Right lung (tissue), 5 donors: ENCODE results near the gene RAPSN. TPM values are rescaled to one million over a fixed set of nuclear protein-coding genes. Genes with fewer than 3 reads are reported as not detected.

Source experiments
- DNase-seq, 2 donors: peaks; one replicate each; pipeline ENCODE4 v3.0.0-alpha.2; 2013
- polyA plus RNA-seq, 5 donors: library from polyadenylated mRNA; unstranded; fragments of 120-200 nt; gene quantifications; one replicate each; pipeline versions ENCODE4 v1.2.1 to v1.2.3, GENCODE V29; 2013; ENCODE audit warnings: inconsistent platforms in 1 of 5, low replicate concordance in 1 of 5; ENCODE audit not compliant: insufficient read length in 5 of 5, insufficient read depth in 1 of 5

The RAPSN gene
- polyA plus RNA-seq, 5 donors: 0.29 to 5.1 (median 0.37) TPM

DNA sequence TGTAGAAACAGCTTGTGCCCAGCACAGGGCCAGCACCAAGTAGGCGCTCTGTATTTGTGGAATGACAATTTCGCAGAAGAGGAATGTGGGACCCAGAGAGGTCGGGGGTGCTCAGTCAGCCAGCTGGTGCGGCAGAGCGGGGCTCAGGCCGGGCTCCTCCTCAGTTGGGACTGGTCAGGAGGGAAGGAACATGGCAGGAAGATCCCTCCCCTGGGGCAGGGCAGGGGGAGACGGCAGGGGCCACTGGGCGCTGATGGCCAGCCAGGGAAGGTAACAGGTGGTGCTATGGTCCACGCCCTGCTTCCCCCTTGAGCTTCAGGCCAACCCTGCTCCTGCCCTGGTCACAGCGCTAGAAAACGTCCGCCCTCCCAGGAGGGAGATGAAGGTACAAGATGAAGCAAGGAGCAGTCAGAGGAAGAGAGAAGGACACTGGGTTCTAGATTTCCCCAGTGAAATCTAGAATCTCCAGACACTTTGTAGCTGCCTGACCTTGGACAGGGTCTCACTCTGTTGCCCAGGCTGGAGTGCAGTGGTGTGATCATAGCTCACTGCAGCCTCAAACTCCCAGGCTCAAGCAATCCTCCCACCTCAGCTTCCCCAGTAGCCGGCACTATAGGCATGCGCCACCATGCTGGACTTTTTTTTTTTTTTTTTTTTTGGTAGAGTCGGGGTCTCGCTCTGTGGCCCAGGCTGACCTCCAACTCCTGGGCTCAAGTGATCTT, 57.1 kb downstream of the RAPSN start:
- no peak for DNase-seq

DNA sequence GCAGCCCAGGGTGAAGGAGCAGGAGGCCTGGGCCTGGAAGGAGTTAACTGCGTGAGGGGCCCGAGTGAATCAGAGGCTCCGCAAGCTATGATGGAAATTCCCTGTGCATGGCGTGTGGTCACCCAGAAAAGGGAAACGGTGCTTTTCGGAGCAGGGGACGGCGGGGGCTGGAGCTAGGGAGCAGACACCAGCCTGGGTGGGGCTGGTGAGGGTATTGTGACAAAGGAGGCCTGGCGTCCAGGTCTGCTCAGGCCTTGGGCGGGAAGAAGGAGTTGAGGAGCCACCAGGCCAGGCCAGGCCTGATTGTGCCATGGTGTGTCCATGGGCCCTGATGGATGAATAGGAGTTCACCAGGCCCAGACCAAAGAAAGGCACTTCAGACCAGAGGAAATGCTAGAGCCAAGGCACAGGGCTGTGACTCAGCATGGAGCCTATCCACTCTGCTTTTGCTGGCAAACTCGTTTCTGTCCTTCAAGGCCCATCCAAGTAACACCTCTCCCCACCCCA, 57.8 kb downstream of the RAPSN start:
- no peak for DNase-seq

DNA sequence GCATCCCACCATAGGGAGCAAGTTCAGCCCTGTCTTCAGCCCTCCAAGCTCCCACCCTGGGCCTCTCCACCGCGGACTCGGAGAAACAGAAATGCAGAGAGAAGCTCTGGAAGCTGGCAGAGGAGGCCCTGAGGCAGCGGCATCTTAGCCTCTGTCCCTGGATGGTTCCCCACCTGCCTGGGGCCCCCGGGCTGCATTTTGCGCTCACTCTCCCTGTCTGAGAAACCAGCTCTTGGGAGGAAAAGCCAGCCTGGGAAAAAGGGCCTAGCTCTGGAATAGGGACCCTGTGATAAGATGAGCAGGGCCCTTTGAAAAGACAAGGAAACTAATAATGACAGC, 58.5 kb downstream of the RAPSN start:
- DNase-seq: no peak

DNA sequence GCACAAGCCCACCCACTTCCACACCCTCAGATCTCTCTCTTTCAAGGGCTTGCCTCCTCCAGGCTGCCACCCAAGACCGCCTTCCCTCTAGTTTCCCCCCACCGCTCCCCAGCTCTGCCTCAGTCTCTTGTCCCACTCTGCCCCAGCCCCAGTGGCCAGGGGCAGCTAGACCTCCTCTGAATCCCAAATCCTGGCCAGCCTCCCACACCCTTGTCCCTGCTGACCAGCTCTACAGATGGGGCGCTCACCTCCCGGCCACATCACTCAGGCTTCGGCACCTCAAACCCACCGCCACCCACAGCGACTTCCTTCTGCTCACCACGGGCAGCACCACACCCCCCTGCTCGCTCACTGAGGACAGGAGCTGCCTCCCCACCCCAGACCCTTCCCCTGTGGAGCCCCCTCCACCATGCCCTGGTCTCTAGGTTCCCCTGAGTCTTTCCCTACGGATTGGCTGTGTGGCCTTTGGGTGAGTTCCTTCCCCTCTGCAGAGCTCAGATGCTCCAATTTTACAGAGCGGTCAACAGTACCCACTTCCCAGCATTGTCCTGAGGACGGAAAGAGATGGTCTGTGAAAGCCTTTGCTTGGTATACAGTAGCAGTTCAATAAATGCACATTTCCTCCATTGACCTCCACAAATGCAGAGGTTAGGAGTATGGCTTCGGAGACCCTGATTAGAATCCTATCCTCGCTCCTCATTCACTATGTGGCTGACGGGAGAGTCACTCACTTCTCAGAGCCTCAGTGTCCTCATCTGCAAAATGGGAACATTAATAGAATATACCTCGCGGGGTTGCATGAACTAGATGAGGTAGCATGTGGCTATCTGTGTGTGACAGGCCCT, 59.1 kb downstream of the RAPSN start:
- DNase-seq: no peak

DNA sequence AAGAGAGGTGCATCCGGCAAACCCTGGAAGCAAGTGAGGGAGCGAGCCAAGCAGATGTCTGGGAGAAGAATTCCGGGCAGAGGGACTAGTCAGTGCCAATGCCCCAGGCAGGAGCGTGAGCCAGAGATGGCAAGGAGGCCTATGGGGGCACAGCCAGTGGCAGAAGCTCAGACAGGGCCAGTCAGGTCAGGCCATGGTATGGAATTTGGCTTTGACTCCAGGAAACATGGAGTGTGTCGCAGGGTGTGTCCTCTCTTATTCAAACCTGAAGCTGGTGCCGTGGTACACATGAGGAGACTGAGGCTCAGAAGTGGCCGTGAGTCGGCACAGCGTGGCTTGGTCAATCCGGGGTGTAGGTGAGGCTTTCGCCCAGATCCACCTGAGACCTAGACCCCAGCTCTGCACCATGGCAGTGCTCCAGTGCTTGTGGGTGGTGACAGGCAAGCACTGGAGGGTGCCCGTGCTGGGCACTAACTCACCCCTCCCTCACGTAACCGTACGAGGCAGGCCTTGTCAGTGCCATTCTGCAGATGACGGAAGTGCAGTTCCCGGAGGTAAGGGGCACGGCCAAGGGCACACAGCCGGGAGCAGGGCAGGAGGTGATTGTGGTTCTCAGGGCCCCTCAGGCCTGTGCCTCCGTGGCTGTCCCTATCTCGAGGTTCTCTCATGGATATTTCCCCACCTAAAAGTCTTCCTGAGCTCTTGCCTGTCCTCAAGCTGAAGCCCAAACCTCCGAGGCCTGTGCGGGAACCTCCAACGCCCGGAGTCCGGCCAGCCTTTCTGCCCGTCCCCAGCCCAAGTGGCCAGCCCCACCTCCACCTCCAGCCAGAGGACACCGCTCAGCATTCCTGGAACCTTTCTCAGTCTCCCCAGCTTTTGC, 60.0 kb downstream of the RAPSN start:
- no peak for DNase-seq

DNA sequence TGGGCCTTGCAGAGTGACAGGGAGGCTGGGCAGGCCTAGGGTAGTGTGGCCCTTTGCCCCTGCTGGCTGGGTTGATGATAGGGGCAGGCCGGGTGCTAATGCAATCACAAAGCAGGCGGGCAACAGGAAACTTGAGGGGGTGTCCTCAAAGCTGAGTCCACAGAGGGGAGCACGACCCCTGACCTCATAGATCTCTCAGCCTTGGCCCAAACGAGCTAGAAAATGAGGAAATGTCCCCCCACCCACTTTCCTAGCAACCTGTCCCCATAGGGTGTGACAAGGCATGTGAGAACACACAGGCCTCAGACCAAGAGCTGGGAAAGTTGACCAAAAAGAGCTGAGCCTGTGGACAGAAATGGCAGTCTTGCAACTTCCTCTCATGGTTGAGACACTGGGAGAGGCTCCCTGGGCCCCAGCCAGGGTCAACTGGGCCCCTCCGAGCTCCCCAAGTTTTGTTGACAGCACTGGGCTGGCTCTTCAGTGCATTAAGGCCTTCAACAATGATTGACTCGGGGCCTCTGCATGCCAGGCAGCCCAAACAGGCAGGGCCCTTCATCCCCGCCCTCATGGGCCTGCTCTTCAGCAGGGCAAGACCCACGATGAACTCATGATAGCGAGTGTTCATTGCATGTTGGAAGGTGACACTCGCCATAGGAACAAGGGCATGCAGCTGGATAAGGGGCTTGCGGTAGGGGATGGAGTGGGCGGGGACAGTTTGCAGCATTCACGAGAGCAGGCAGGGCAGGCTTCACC, 60.8 kb downstream of the RAPSN start:
- DNase-seq: no peak

Other genes with a start within 250 kb of the RAPSN start
- 10 to 100 TPM; 20.5 to 28.2 (median 24.5) TPM for gene DDB2, start 234.2 kb downstream of the RAPSN start, polyA plus RNA-seq
- 10 to 100 TPM; 33.8 to 43.1 (median 36.5) TPM for gene ACP2, start 200.3 kb downstream of the RAPSN start, polyA plus RNA-seq
- gene NR1H3, start 191.1 kb downstream of the RAPSN start, polyA plus RNA-seq: 10 to 100 TPM; 39.7 to 57.9 (median 53.0) TPM
- 10 to 100 TPM; 41.9 to 60.4 (median 47.2) TPM for gene MADD, start 179.0 kb downstream of the RAPSN start, polyA plus RNA-seq
- under 1 TPM in 1 of 5 donors, not detected in 4; 0.03 TPM for gene MYBPC3, start 96.4 kb downstream of the RAPSN start, polyA plus RNA-seq
- 1 to 10 TPM; 4.0 to 8.8 (median 5.2) TPM for gene SPI1, start 70.6 kb downstream of the RAPSN start, polyA plus RNA-seq
- 10 to 100 TPM; 23.0 to 54.0 (median 35.4) TPM for gene SLC39A13, start 40.5 kb downstream of the RAPSN start, polyA plus RNA-seq
- 100 to 1,000 TPM; 120 to 156 (median 139) TPM for gene PSMC3, start 22.7 kb downstream of the RAPSN start, polyA plus RNA-seq
- gene CELF1, start 104.0 kb upstream of the RAPSN start, polyA plus RNA-seq: 100 to 1,000 TPM in 1 of 5 donors, 10 to 100 TPM in 4; 70.6 to 103 (median 85.1) TPM
- 10 to 100 TPM; 35.0 to 53.6 (median 38.1) TPM for gene PTPMT1, start 116.5 kb upstream of the RAPSN start, polyA plus RNA-seq
- gene KBTBD4, start 129.8 kb upstream of the RAPSN start, polyA plus RNA-seq: 10 to 100 TPM; 19.5 to 20.5 (median 19.9) TPM
- 100 to 1,000 TPM; 101 to 116 (median 108) TPM for gene NDUFS3, start 129.9 kb upstream of the RAPSN start, polyA plus RNA-seq
- under 1 TPM; 0.08 to 0.30 (median 0.24) TPM for gene FAM180B, start 137.5 kb upstream of the RAPSN start, polyA plus RNA-seq
- gene C1QTNF4, start 145.3 kb upstream of the RAPSN start, polyA plus RNA-seq: 1 to 10 TPM; 2.6 to 8.1 (median 3.5) TPM
- gene MTCH2, start 193.4 kb upstream of the RAPSN start, polyA plus RNA-seq: 10 to 100 TPM; 54.0 to 69.7 (median 62.9) TPM